GM12865 (cell line): ENCODE data around the gene ACVRL1.
A peak's percentile ranks its signal among the peaks of the same experiment; 100 is the strongest.

Source experiments
- DNase-seq: peaks from one replicate; pipeline ENCODE4 v3.0.0; 2010; ENCODE audit warnings: low read depth
- H3K4me3 ChIP-seq: 2 replicates; pipeline ENCODE4 v1.5.1; 2011; ENCODE audit warnings: mild to moderate bottlenecking, low read depth, low read length, control low read depth
- CTCF ChIP-seq: IDR thresholded peaks from 2 replicates; pipeline ENCODE4 v1.5.1; 2011; ENCODE audit warnings: low read length, control low read depth, low read depth, inconsistent platforms; ENCODE audit not compliant: insufficient read depth; ENCODE audit errors: missing control alignments

Gene ACVRL1

GRCh38 chr12:51947246-51947996 is 40.1 kb downstream of the ACVRL1 start:
- DNase-seq: no peak
- TF ChIP-seq CTCF: no peak
- no peak overlapping the region for H3K4me3 ChIP-seq

- no peak overlapping the region for H3K4me3 ChIP-seq
- no peak for DNase-seq
- TF ChIP-seq CTCF: no peak
These were observed 40.8 kb downstream of the ACVRL1 start for GRCh38 chr12:51948066-51948465.

GRCh38 chr12:51949342-51950030 is 42.2 kb downstream of the ACVRL1 start:
- TF ChIP-seq CTCF: no peak
- DNase-seq: no peak
- no peak overlapping the region for H3K4me3 ChIP-seq

- TF ChIP-seq CTCF: no peak
- H3K4me3 ChIP-seq: peak overlapping the region; percentile 53
- DNase-seq: no peak
These were observed 43.4 kb downstream of the ACVRL1 start for GRCh38 chr12:51950682-51951198.

- no peak for TF ChIP-seq CTCF
- DNase-seq: peak; percentile 87
- peak within 1 kb of the TSS; percentile 58 for H3K4me3 ChIP-seq
These were observed 44.0 kb downstream of the ACVRL1 start, which contains the start of gene ACVR1B for GRCh38 chr12:51951199-51951842. TSS of gene ACVR1B (plus strand) at chr12:51951699. CDS start at chr12:51951744, 45 bp downstream.

- H3K4me3 ChIP-seq: peak overlapping the region; percentile 58
- TF ChIP-seq CTCF: no peak
- DNase-seq: no peak
These were observed 44.8 kb downstream of the ACVRL1 start for GRCh38 chr12:51951843-51952722.
